Measurements from ENCODE around the gene PRPF40B. TPM values are rescaled to one million over a fixed set of nuclear protein-coding genes. Genes with fewer than 3 reads are reported as not detected.

Gene PRPF40B
- total RNA-seq, 1 experiment from 2014 or later, result 22.9 TPM

DNA sequence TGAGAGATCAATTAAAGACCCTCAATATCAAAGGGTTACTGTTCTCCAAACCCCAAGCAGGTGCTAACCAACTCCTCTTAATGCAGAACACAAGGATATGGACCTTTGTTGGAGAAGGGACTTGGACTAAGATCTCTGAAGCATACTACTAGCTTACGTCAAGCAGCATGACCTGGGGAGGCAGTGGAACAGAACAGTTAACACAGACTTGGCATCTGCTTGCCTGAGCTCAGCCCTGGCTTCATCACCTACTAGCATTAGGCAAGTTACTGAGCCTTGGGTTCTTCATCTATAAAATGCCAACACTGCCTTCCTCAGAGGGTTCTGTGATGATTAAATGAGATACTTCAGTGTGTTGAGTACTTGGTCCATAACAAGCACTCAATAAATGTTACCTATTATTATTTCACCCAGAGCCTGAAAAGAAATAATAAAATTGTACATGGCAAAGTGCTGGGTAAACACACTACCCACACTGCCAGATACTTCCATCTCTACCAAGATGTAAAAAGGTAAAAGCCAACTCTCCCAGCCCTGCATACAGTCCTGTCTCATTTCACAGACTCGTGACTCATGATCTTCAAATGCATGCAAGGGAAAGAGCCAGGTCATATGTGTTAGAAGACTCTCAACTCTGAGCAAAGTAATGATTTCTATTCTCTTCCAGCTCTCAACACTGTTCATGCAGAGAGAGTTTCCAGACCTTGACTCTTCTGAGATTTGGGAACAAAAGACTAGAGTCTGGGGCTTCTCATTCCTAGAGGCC is 44.1 kb downstream of the PRPF40B start:
- Histone ChIP-seq H3K27me3 (ENCODE audit: control insufficient read depth, insufficient read depth, low read length) (no peaks in the 10 kb centered on the region), H3K4me3 (ENCODE audit: insufficient read depth, low read depth, low read length) (no peak overlapping the region), H3K36me3 (replicated peaks; ENCODE audit: control insufficient read depth, insufficient read depth, low read length) (peaks cover 4% of the 10 kb centered on the region)
- DNase-seq, result no peak

DNA sequence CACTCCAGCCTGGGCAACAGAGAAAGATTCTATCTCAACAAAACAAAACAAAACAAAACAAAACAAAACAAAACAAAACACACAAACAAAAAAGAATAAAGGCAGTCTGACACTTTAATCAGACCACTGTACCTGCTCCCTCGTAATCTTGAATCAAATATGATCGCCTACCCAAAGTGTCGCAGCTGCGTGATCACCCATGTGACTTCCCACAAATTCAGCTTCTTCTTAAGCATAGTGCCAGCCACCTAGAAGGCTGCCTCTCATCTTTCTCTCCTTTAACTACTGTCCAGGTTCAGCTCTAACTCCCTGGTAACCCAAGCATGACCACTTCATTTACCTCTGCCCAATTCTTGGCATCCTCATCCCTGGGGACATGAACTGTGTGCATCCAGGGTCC is 46.4 kb downstream of the PRPF40B start:
- H3K27me3 ChIP-seq (ENCODE audit: control insufficient read depth, insufficient read depth, low read length), result no peaks in the 10 kb centered on the region
- no peak for DNase-seq
- peaks cover 3% of the 10 kb centered on the region for H3K36me3 ChIP-seq (replicated peaks; ENCODE audit: control insufficient read depth, insufficient read depth, low read length)
- H3K4me3 ChIP-seq (ENCODE audit: insufficient read depth, low read depth, low read length), result no peak overlapping the region

DNA sequence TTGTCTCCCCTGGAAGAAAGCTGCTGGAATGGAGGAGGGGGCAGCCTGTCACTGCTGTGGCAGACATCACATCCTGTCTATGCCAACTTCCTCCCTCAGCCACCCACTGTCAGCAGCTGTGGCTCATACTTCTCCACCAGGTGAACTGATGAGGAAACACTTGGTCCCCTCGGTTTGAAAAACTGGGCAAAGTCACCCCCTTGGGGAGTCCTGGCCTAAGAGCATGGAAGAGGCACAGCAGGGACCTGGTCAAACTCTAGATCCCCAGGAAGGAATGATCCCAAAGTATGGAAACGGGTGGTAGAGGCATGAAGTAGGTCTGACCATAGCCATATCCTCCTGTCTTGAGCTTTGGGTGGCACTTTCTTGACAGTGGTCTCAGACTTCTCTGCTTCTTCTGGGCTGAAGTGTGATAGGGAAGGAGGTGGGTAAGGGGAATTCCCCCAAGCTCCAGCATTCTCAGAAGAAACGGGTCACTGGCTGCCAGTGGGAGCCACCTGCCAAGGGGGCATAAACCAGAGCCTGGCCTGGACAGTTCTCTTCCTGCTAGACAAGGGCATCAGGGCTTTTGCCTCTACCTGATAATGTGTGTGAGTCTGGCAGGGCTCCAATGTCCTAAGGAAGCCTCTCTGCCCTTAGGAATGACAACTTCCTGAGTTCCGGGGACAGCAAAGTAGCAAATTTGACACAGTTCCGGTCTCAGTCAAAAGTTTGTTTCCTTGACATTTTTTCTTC is 47.8 kb downstream of the PRPF40B start:
- Histone ChIP-seq H3K36me3 (replicated peaks; ENCODE audit: control insufficient read depth, insufficient read depth, low read length) (peaks cover 1% of the 10 kb centered on the region; the same call in 1 of the 2 replicates), H3K27me3 (ENCODE audit: control insufficient read depth, insufficient read depth, low read length) (no peaks in the 10 kb centered on the region), H3K4me3 (ENCODE audit: insufficient read depth, low read depth, low read length) (no peak overlapping the region)
- DNase-seq, result no peak

DNA sequence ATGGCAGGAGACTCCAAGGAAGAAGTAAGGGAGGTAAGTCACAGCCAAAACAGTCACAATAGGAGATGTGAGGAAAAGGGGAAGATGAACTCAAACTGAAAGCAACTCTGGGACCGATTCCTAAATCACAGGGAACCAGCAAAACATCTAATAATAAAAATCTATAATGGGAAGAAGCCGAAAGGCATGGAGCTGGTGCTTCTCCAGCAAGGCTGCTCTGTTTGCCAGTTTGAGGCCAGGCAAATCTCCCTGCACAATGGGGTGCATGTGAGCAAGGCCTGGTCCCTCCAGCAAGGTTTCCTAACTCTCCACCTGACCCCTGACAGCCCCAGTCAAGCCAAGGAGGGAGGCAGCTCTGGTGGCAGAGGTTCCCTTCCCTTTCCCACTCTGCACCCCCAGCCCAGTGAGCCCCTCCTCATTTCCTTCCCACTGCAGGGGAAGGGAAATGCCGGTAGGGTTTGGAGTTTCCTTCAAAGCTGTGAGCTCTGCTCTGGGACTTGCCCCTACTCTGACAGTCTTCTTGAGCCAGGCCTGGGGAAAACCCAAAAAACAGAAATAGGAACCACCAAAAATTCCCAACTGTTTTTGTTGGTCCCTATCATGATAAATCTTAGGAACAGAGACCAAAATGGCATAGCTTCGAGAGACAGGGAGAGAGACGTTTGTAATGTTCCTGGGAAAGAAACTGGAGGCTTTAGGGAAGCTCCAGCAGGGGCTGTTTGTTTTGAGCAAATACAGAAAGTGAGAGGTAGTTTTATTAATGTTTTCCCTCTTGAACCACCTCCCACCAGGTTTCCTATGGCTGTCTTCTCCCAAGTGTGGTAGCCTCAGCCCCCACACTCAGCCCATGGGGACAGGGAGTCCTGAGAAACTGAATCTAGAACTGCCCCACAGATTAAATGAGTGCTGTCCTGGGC is 49.2 kb downstream of the PRPF40B start:
- DNase-seq, result no peak
- no peaks in the 10 kb centered on the region for H3K27me3 ChIP-seq (ENCODE audit: control insufficient read depth, insufficient read depth, low read length)
- no peak overlapping the region for H3K4me3 ChIP-seq (ENCODE audit: insufficient read depth, low read depth, low read length)
- peaks cover 1% of the 10 kb centered on the region; the same call in 1 of the 2 replicates for H3K36me3 ChIP-seq (replicated peaks; ENCODE audit: control insufficient read depth, insufficient read depth, low read length)

DNA sequence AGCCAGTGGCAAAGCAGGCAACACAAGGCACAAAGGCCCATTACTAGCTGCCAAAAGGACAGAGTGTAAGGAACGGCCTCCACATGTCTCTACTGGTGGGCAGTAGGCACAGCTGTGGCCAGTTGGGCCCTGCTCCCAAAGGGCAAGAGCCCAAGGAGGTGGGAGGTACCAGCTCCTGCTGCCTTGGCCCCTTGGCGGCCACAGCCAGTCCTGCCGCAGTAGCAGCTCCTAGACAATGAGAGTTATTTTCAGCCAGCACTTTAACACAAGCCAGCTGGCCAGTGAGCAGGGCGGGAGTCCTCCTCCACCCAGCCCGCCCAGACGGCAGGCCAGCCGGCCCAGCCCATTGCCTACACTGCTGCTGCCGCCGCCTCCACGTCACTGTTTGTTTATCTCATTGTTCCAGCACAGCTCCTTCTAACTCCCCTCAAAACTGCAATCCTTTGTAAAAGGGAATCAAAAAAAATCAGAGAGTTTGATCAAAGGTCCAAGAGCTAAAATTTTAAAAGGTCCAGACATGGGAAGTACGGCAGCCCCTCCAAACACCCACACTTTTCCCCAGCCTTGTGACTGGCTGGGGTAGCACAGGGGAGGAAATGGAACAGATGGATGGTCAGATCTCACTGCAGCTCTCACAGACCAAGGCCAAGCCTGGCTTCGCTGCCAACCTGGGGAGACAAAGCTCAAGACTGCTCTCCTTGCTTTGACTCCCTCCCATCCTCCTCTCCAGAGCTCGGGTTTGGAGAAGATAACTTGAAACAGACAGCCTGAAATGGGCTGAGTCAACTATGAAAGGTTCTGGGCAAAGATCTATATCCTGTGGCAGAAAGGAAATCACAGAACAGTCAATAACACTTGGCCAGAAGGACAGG is 50.3 kb downstream of the PRPF40B start:
- Histone ChIP-seq H3K27me3 (ENCODE audit: control insufficient read depth, insufficient read depth, low read length) (no peaks in the 10 kb centered on the region), H3K4me3 (ENCODE audit: insufficient read depth, low read depth, low read length) (no peak overlapping the region), H3K36me3 (replicated peaks; ENCODE audit: control insufficient read depth, insufficient read depth, low read length) (peaks cover 1% of the 10 kb centered on the region; the same call in 1 of the 2 replicates)
- DNase-seq, result peak; percentile 86

DNA sequence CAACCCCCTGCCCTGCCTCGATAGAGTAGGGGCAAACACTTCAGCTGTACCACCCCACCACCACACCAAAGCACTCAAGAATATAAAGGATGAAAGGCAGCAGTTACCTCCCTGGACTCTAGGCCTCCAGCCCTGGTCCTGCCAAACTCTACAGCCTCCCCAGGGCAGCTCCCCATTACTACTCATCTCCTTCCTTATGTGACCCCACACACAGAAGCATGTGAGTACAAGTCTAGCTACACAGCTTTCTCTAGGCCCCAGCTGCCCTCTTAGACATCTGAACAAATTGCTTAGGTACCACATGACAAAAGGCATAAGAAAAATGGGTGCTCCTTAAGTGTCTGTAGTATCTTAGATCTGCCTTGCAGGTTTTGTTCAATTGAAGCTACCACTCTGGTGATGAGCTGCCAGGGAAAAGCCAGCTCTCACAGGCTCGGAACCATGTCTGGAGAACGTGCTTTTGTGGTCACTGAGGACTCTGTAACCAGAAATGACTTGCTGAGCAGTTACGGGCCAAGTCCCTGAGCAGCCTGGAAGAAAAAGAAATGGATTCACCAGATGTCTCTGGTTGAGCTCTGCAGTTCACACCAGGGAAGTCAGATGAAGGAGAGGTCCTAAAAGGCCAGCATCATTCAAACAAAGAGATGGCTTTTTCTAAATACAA is 51.1 kb downstream of the PRPF40B start:
- no peaks in the 10 kb centered on the region for H3K27me3 ChIP-seq (ENCODE audit: control insufficient read depth, insufficient read depth, low read length)
- no peak for DNase-seq

DNA sequence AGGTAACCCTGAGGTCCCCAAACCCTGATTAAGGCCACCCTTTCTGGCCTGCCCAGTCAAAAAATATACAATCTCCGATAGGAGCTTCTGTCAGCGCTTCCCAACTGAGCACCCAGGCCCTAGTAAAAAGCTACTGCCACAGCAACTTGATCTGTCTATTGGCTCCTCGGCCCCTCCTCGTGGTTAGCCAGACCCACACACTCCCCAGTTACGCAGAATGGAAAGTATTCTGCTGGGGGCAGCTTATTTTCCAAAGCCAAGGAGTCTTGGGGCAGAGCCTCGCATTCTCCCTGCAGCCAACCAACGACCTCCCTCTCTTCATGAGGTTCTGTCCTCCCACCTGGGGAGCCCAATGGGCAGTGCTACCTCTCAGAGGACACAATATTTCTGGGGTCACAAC is 51.8 kb downstream of the PRPF40B start:
- Histone ChIP-seq H3K4me3 (ENCODE audit: insufficient read depth, low read depth, low read length) (no peak overlapping the region), H3K27me3 (ENCODE audit: control insufficient read depth, insufficient read depth, low read length) (no peaks in the 10 kb centered on the region), H3K36me3 (replicated peaks; ENCODE audit: control insufficient read depth, insufficient read depth, low read length) (peaks cover 1% of the 10 kb centered on the region; the same call in 1 of the 2 replicates)
- no peak for DNase-seq

More for the DNA sequence above, 51.1 kb downstream of the PRPF40B start:
- Histone ChIP-seq H3K36me3 (replicated peaks; ENCODE audit: control insufficient read depth, insufficient read depth, low read length) (peaks cover 1% of the 10 kb centered on the region; the same call in 1 of the 2 replicates), H3K4me3 (ENCODE audit: insufficient read depth, low read depth, low read length) (no peak overlapping the region)

DNA sequence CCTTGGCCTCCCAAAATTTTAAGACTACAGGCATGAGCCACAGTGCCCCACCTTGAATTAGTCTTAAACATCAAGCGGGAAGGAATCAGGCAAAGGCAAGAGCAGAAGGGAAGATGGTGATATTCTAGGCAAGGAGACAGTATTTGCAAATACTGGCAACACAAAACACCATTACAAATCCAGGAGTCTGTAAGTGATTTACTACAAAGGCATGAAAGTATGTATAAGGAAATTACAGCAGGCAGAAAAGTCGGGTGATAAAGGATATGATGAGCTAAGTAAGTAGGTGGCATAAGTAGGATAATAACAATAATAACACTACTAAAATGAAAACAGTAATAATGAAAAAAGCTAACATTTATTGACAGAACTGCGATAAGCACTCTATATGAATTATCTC is 55.4 kb downstream of the PRPF40B start:
- Histone ChIP-seq H3K27me3 (ENCODE audit: control insufficient read depth, insufficient read depth, low read length) (no peaks in the 10 kb centered on the region), H3K36me3 (replicated peaks; ENCODE audit: control insufficient read depth, insufficient read depth, low read length) (0 out of 2 replicates have a peak, but pooled peaks cover 1% of the 10 kb centered on the region), H3K4me3 (ENCODE audit: insufficient read depth, low read depth, low read length) (no peak overlapping the region)
- no peak for DNase-seq

DNA sequence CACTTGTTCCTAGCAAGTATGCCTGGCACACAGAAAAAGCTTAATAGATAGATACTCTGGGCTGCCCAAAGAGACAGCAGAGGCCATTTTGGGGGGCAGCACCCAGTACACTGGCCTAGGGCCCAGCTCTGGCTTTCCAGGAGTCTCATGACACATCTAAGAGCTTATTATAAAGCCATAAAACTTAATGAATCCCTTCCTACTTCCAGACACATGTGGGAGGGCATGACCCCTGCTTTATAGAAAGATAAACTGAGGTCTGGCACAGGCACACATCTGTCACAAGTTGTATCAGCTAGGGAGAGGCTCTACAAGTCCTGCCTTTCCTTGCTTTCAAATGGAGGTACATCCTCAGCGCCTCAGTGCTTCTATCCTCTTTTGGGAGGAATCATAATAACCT is 56.7 kb downstream of the PRPF40B start:
- no peaks in the 10 kb centered on the region for H3K27me3 ChIP-seq (ENCODE audit: control insufficient read depth, insufficient read depth, low read length)
- H3K36me3 ChIP-seq (replicated peaks; ENCODE audit: control insufficient read depth, insufficient read depth, low read length), result no peaks in the 10 kb centered on the region
- DNase-seq, result no peak
- H3K4me3 ChIP-seq (ENCODE audit: insufficient read depth, low read depth, low read length), result no peak overlapping the region

DNA sequence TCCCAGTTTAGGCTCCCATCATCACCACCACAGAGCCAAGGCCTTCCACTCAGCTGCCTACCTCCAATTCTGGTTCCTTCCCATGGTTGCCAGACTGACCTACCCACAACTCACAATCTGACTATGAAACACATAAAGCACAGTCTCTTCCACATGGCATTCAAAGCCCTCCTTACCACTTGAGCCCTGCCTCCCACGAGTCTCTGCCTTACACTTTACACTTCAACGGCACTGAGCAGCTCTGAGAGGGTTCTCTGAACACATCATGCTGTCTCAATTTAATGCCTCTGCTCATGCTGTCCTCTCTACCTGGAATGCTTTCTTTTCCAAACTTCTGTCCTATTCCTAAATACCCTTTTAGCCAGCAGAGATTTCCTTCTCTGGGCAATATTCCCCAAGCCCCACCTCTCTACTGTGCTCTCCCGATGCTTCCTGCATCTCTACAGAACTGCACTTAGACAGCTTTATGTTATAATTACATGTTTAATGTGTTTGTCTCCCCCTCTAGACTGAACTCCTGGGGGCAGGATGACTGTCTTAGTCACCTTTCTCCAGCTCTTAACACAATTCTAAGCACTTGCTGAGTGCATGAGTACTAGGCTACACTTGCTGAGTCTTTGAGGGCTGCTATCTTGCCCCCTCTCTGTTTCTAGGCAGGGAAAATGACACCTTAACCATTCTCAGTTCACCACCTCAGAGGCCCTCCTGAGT is 60.4 kb downstream of the PRPF40B start:
- DNase-seq, result no peak
- H3K36me3 ChIP-seq (replicated peaks; ENCODE audit: control insufficient read depth, insufficient read depth, low read length), result no peaks in the 10 kb centered on the region
- no peaks in the 10 kb centered on the region for H3K27me3 ChIP-seq (ENCODE audit: control insufficient read depth, insufficient read depth, low read length)
- H3K4me3 ChIP-seq (ENCODE audit: insufficient read depth, low read depth, low read length), result no peak overlapping the region

DNA sequence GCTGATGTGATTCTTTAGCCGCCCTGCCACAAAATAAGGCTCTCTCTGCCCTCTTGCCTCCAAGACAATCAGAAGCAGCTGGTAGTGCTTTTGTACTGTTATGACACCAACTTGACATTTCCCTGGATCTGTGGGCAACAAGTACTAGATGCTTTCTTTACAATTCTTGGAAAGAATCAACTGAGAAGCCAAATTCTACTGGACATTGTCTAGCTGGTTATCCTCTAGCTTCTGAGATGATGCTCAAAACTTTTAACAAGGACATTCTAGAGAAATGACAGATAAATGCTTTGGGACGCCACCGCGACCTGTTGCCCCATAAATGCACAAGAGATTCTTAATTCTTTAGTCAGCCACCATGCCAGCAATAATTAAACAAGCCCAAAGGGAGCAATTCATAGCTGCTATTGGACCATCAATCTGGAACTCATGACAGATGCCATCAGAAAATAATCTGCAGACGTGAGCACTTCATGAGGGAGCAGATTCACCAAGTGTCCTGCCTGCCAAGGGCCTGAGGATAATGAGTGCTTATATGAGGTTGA is 61.0 kb downstream of the PRPF40B start:
- no peak overlapping the region for H3K4me3 ChIP-seq (ENCODE audit: insufficient read depth, low read depth, low read length)
- DNase-seq, result no peak
- no peaks in the 10 kb centered on the region for H3K27me3 ChIP-seq (ENCODE audit: control insufficient read depth, insufficient read depth, low read length)
- H3K36me3 ChIP-seq (replicated peaks; ENCODE audit: control insufficient read depth, insufficient read depth, low read length), result no peaks in the 10 kb centered on the region

DNA sequence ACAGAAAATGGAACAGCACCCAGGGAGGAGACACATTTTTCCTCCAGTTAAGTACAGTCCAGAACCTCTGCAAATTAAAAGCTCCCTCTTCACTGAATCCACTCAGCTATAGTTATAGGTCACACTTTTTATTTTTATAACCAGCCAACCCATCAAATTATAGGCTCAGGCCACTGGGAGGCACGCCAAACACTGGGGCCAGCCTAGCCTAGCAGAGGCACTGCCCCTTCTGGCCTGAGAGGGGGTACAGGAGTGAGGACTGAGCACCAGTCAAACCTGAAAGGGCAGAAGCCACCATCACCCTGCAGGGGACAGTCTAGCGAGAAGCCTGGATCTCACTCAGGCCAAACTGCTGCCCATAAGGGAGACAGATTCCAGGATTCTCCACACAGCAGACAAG is 64.6 kb downstream of the PRPF40B start:
- Histone ChIP-seq H3K4me3 (ENCODE audit: insufficient read depth, low read depth, low read length) (no peak overlapping the region), H3K36me3 (replicated peaks; ENCODE audit: control insufficient read depth, insufficient read depth, low read length) (no peaks in the 10 kb centered on the region), H3K27me3 (ENCODE audit: control insufficient read depth, insufficient read depth, low read length) (no peaks in the 10 kb centered on the region)
- DNase-seq, result peak; percentile 72

DNA sequence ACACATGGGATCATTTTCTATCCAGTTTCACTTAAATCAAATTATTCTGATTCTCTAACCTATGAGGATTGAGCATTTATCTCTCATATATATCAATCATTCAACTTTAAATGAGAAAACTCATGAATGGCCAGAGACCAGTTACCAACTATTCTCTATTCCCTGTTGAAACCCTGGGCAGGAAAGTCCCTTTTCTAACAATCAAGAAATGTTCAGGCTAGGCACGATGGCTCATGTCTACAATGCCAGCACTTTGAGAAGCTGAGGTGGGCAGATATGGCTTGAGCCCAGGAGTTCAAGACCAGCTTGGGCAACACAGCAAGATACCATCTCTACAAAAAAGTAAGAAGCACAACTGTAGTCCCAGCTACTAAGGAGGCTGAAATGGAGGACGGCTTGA is 65.9 kb downstream of the PRPF40B start:
- no peaks in the 10 kb centered on the region for H3K36me3 ChIP-seq (replicated peaks; ENCODE audit: control insufficient read depth, insufficient read depth, low read length)
- no peak overlapping the region for H3K4me3 ChIP-seq (ENCODE audit: insufficient read depth, low read depth, low read length)
- DNase-seq, result no peak
- no peaks in the 10 kb centered on the region for H3K27me3 ChIP-seq (ENCODE audit: control insufficient read depth, insufficient read depth, low read length)

All from H7 (cell line).